ENCODE results near the gene KCNQ5. TPM values are rescaled to one million over a fixed set of nuclear protein-coding genes. Genes with fewer than 3 reads are reported as not detected.

KCNQ5 gene
- polyA plus RNA-seq, 3 donors, result not detected

GRCh38 chr6:73204252-73204651 is 582.4 kb downstream of the KCNQ5 start:
- Mint-ChIP-seq H3K36me3 (no peaks in the 10 kb centered on the region), H3K4me1 (no peaks in the 10 kb centered on the region), H3K4me3 (no peak overlapping the region), H3K9me3 (peaks cover 1 to 9% (median 6%) of the 10 kb centered on the region in 7 donors), H3K27ac (no peak overlapping the region), H3K27me3 (ENCODE audit: low read depth in 3 of 3) (peaks cover 0 to 2% (median 0%) of the 10 kb centered on the region in 3 donors)
- Histone ChIP-seq H3K27me3 (ENCODE audit: control insufficient read depth in 2 of 2, insufficient read depth in 2 of 2, low read length in 2 of 2) (no peaks in the 10 kb centered on the region), H4K20me1 (ENCODE audit: insufficient read depth, low read length) (no peaks in the 10 kb centered on the region), H3K4me2 (replicated peaks; ENCODE audit: extremely low read depth, low read length, poor library complexity, severe bottlenecking) (no peak overlapping the region), H3K36me3 (replicated peaks in 1 of 2; ENCODE audit: control insufficient read depth in 1 of 2, insufficient read depth in 2 of 2, low read length in 2 of 2) (no peaks in the 10 kb centered on the region), H3K9ac (ENCODE audit: insufficient read depth, low read length, poor library complexity, severe bottlenecking) (no peak overlapping the region), H3K27ac (ENCODE audit: low read depth in 1 of 2, low read length in 2 of 2) (no peak overlapping the region), H2AFZ (ENCODE audit: insufficient read depth, low read depth, low read length, poor library complexity, severe bottlenecking) (no peak overlapping the region), H3K9me3 (replicated peaks in 1 of 2; ENCODE audit: control insufficient read depth in 1 of 2, insufficient read depth in 1 of 2, low read length in 2 of 2) (no peaks in the 10 kb centered on the region), H3K4me3 (replicated peaks in 1 of 3; ENCODE audit: low read depth in 2 of 3, low read length in 3 of 3) (no peak overlapping the region), H3K4me1 (ENCODE audit: control insufficient read depth in 1 of 2, insufficient read depth in 2 of 2, low read length in 2 of 2) (no peaks in the 10 kb centered on the region), H3K79me2 (ENCODE audit: insufficient read depth, low read length) (no peaks in the 10 kb centered on the region)
- no peak for TF ChIP-seq CTCF (IDR thresholded peaks at IDR 0.05)
- 60% methylated on average over 1 of the region's 4 CpGs for WGBS (ENCODE audit: insufficient coverage)
- intact Hi-C loops (cut with micrococcal nuclease), result no loop called here
- DNase-seq, result no peak

- no peaks in the 10 kb centered on the region for H3K79me2 ChIP-seq (ENCODE audit: insufficient read depth, low read length)
- no peak for DNase-seq
- Mint-ChIP-seq H3K9me3 (peaks cover 1 to 9% (median 6%) of the 10 kb centered on the region in 7 donors), H3K27me3 (ENCODE audit: low read depth in 3 of 3) (peaks cover 0 to 2% (median 0%) of the 10 kb centered on the region in 3 donors), H3K4me3 (no peak overlapping the region), H3K4me1 (no peaks in the 10 kb centered on the region), H3K36me3 (no peaks in the 10 kb centered on the region), H3K27ac (no peak overlapping the region)
- H3K9me3 ChIP-seq (replicated peaks in 1 of 2; ENCODE audit: control insufficient read depth in 1 of 2, insufficient read depth in 1 of 2, low read length in 2 of 2), result no peaks in the 10 kb centered on the region
- intact Hi-C loops (cut with micrococcal nuclease), result no loop called here
- no peaks in the 10 kb centered on the region for H3K4me1 ChIP-seq (ENCODE audit: control insufficient read depth in 1 of 2, insufficient read depth in 2 of 2, low read length in 2 of 2)
- no peaks in the 10 kb centered on the region for H4K20me1 ChIP-seq (ENCODE audit: insufficient read depth, low read length)
- H2AFZ ChIP-seq (ENCODE audit: insufficient read depth, low read depth, low read length, poor library complexity, severe bottlenecking), result no peak overlapping the region
- no peak overlapping the region for H3K4me2 ChIP-seq (replicated peaks; ENCODE audit: extremely low read depth, low read length, poor library complexity, severe bottlenecking)
- H3K36me3 ChIP-seq (replicated peaks in 1 of 2; ENCODE audit: control insufficient read depth in 1 of 2, insufficient read depth in 2 of 2, low read length in 2 of 2), result no peaks in the 10 kb centered on the region
- no peak overlapping the region for H3K4me3 ChIP-seq (replicated peaks in 1 of 3; ENCODE audit: low read depth in 2 of 3, low read length in 3 of 3)
- 82% methylated on average over 1 of the region's 3 CpGs for WGBS (ENCODE audit: insufficient coverage)
- H3K27ac ChIP-seq (ENCODE audit: low read depth in 1 of 2, low read length in 2 of 2), result no peak overlapping the region
- no peak overlapping the region for H3K9ac ChIP-seq (ENCODE audit: insufficient read depth, low read length, poor library complexity, severe bottlenecking)
- no peak for TF ChIP-seq CTCF (IDR thresholded peaks at IDR 0.05)
- H3K27me3 ChIP-seq (ENCODE audit: control insufficient read depth in 2 of 2, insufficient read depth in 2 of 2, low read length in 2 of 2), result no peaks in the 10 kb centered on the region
These were observed 585.5 kb downstream of the KCNQ5 start for GRCh38 chr6:73207221-73207837.

Measured in CD14-positive monocyte (primary cell).